ENCODE results near the gene KLHDC4.
"Not testable (repeated sequence)": the region's sequence is repeated elsewhere in the genome, so short reads cannot be mapped to it uniquely, and the experiment has no call there.

KLHDC4 gene

GRCh38 chr16:87741700-87742415, 23.9 kb downstream of the KLHDC4 start:
- no peak for DNase-seq

- no peak for DNase-seq
Observed at GRCh38 chr16:87740909-87741424, 24.8 kb downstream of the KLHDC4 start.

- no peak for DNase-seq
Observed at GRCh38 chr16:87740441-87740840, 25.3 kb downstream of the KLHDC4 start.

- no peak for DNase-seq
Observed at GRCh38 chr16:87739801-87740200, 26.0 kb downstream of the KLHDC4 start.

GRCh38 chr16:87736008-87736382, 29.8 kb downstream of the KLHDC4 start:
- DNase-seq, result no peak

- DNase-seq, result no peak
Observed at GRCh38 chr16:87735270-87736007, 30.3 kb downstream of the KLHDC4 start.

- no peak for DNase-seq
Observed at GRCh38 chr16:87734644-87735043, 31.1 kb downstream of the KLHDC4 start.

GRCh38 chr16:87733190-87733589, 32.6 kb downstream of the KLHDC4 start:
- DNase-seq, result no peak

GRCh38 chr16:87731607-87732006, 34.2 kb downstream of the KLHDC4 start:
- DNase-seq, result no peak

GRCh38 chr16:87729266-87729954, 36.4 kb downstream of the KLHDC4 start:
- no peak for DNase-seq

GRCh38 chr16:87728026-87728425, 37.8 kb downstream of the KLHDC4 start:
- DNase-seq, result no peak

GRCh38 chr16:87727346-87727745, 38.4 kb downstream of the KLHDC4 start:
- no peak for DNase-seq

- DNase-seq, result not testable (repeated sequence)
Observed at GRCh38 chr16:87726577-87726976, 39.2 kb downstream of the KLHDC4 start.

GRCh38 chr16:87725596-87726235, 40.1 kb downstream of the KLHDC4 start:
- DNase-seq, result no peak

- DNase-seq, result no peak
Observed at GRCh38 chr16:87724490-87725291, 41.1 kb downstream of the KLHDC4 start.

GRCh38 chr16:87723226-87723623, 42.6 kb downstream of the KLHDC4 start:
- DNase-seq, result no peak

GRCh38 chr16:87722590-87723225, 43.1 kb downstream of the KLHDC4 start:
- no peak for DNase-seq

- DNase-seq, result no peak
Observed at GRCh38 chr16:87721622-87722585, 43.9 kb downstream of the KLHDC4 start.

- DNase-seq, result no peak
Observed at GRCh38 chr16:87720446-87720845, 45.3 kb downstream of the KLHDC4 start.

- not testable (repeated sequence) for DNase-seq
Observed at GRCh38 chr16:87718831-87719230, 47.0 kb downstream of the KLHDC4 start.

All from GOT3 (cell line).